Ascending aorta (tissue), 2 donors: Measurements from ENCODE around the gene ADGRA1. TPM values are rescaled to one million over a fixed set of nuclear protein-coding genes. Genes with fewer than 3 reads are reported as not detected.

ENCODE experiments used
- DNase-seq, 2 donors: peaks; one replicate each; pipeline ENCODE4 v3.0.0-alpha.2; 2019; ENCODE audit warnings: low spot score in 2 of 2
- H3K27ac ChIP-seq, 2 donors: fragments of 200-600 bp; sonication (generic); one replicate each; pipeline ENCODE4 v1.5.1; 2016 to 2017; ENCODE audit warnings: mild to moderate bottlenecking in 1 of 2
- H3K27me3 ChIP-seq: fragments of 200-600 bp; sonication (generic); one replicate; pipeline ENCODE4 v1.5.1; 2017
- H3K36me3 ChIP-seq, 2 donors: fragments of 200-600 bp; sonication (generic); one replicate each; pipeline ENCODE4 v1.5.1; 2016
- H3K4me1 ChIP-seq, 2 donors: fragments of 200-600 bp; sonication (generic); one replicate each; pipeline ENCODE4 v1.5.1; 2016 to 2017; ENCODE audit warnings: mild to moderate bottlenecking in 1 of 2
- H3K4me3 ChIP-seq, 2 donors: fragments of 200-600 bp; sonication (generic); one replicate each; pipeline ENCODE4 v1.5.1; 2016 to 2017; ENCODE audit warnings: mild to moderate bottlenecking in 1 of 2
- H3K9me3 ChIP-seq, 2 donors: fragments of 200-600 bp; sonication (generic); one replicate each; pipeline ENCODE4 v1.5.1; 2016
- CTCF ChIP-seq, 3 experiments: fragments of 200-600 bp in 2 of 3; fragments of 450-650 bp in 1 of 3; sonication (generic) in 2 of 3; IDR thresholded peaks; one replicate each; pipeline ENCODE4 v1.5.1; 2016 to 2019; ENCODE audit warnings: antibody characterized with exemption in 3 of 3, mild to moderate bottlenecking in 1 of 3, moderate library complexity in 1 of 3
- intact Hi-C: fragments of 100-400 bp; cut with DNase I; formaldehyde crosslinking; loops from one replicate; pipeline ENCODE4 v1.15.1; 2023
- total RNA-seq: library from RNA; depleted of rRNA; stranded (reverse); fragments of >200 nt; gene quantifications from one replicate; pipeline ENCODE4 v1.1.0, GENCODE V29; 2016

The ADGRA1 gene
- total RNA-seq, 1 donor from 2014 or later: not detected

DNA sequence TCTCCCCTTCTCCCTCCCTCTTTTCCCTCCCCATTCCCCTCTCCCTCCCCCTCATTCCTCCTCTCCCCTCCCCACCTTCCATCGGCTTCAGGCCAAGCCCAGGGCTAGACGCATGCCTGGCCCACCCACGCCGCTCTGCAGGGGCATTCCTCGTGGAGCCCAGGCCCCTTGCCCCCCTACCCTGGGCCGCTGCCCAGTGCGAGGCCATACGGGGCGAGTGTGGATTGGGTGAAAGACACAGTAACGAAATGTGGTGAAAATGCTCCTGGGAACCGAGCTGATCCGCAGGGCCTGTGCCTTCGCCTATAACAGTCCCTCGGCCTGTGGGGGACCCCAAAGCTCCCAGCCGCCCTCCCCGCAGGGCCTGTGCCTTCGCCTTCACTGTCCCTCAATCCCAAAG lies 28.3 kb downstream of the ADGRA1 start:
- no peaks in the 10 kb centered on the region for H3K36me3 ChIP-seq
- intact Hi-C loops: no loop called here
- H3K4me1 ChIP-seq: no peaks in the 10 kb centered on the region
- no peak for TF ChIP-seq CTCF (IDR thresholded peaks at IDR 0.05)
- no peaks in the 10 kb centered on the region for H3K9me3 ChIP-seq
- H3K4me3 ChIP-seq: no peak overlapping the region
- no peak overlapping the region for H3K27ac ChIP-seq
- DNase-seq: no peak
- H3K27me3 ChIP-seq: no peaks in the 10 kb centered on the region

DNA sequence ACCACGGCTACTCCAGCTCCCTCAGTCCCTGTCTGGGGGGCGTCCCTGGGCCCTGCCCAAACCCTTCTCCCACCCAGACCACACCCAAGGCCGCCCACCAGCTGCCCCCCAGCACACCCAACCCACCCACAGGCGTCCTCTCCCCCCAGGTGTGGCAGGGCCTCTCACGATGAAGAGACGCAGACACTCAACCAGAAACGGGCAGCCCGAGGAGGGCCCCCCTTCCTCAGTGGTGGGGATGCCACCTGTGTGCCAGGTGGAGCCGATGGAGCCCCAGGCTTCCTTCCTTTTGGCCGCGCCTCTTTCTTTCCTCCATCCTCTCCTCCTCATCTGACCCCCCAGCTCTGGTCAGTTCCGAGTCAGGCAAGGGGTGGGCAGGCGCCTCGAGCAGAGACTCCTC lies 28.7 kb downstream of the ADGRA1 start:
- no peak for DNase-seq
- Histone ChIP-seq H3K27ac (no peak overlapping the region), H3K9me3 (no peaks in the 10 kb centered on the region), H3K4me3 (no peak overlapping the region), H3K4me1 (no peaks in the 10 kb centered on the region), H3K27me3 (no peaks in the 10 kb centered on the region), H3K36me3 (no peaks in the 10 kb centered on the region)
- no peak for TF ChIP-seq CTCF (IDR thresholded peaks at IDR 0.05)
- intact Hi-C loops: no loop called here

DNA sequence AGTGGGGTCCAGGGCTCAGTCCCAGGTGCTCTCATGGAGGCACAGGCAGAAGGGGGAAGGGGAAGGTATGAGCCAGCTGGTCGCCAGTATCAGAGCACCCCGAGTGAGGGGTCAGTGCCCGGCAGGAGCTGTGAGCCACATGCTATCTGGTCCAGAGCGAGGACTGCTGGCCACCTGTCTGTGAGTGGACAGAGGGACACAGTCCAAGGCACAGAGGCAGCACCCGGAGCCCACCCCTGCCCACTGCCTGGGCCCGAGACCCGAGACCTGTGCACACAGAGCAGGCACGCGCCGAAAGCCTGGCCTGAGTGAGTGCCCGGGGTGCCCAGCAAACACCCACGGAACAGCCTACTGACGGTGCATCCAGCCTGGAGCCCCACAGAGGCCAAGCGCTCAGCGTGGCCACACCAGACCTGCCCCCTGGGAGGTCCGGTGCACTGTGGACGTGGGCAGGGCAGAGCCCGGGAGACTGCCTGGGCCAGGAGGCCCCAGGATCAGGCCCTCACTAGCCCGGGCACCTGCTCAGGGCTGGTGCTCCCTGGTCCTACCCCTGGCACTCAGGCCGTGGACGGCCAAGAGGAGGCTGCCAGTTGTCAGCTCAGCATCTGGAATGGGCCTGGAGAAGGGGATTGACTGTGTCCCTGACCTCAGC lies 29.4 kb downstream of the ADGRA1 start:
- no peaks in the 10 kb centered on the region for H3K27me3 ChIP-seq
- no peaks in the 10 kb centered on the region for H3K9me3 ChIP-seq
- TF ChIP-seq CTCF (IDR thresholded peaks at IDR 0.05): no peak
- no peaks in the 10 kb centered on the region for H3K4me1 ChIP-seq
- H3K36me3 ChIP-seq: no peaks in the 10 kb centered on the region
- H3K4me3 ChIP-seq: no peak overlapping the region
- H3K27ac ChIP-seq: no peak overlapping the region
- no peak for DNase-seq
- intact Hi-C loops: no loop called here

- Histone ChIP-seq H3K4me1 (no peaks in the 10 kb centered on the region), H3K27me3 (no peaks in the 10 kb centered on the region), H3K27ac (no peak overlapping the region), H3K36me3 (no peaks in the 10 kb centered on the region), H3K9me3 (no peaks in the 10 kb centered on the region), H3K4me3 (no peak overlapping the region)
- TF ChIP-seq CTCF (IDR thresholded peaks at IDR 0.05): no peak
- intact Hi-C loops: no loop called here
- no peak for DNase-seq
These were observed 30.0 kb downstream of the ADGRA1 start for GRCh38 chr10:133117688-133118071.

- intact Hi-C loops: no loop called here
- TF ChIP-seq CTCF (IDR thresholded peaks at IDR 0.05): no peak
- no peak overlapping the region for H3K4me3 ChIP-seq
- no peak overlapping the region for H3K27ac ChIP-seq
- no peaks in the 10 kb centered on the region for H3K4me1 ChIP-seq
- no peak for DNase-seq
- H3K36me3 ChIP-seq: no peaks in the 10 kb centered on the region
- no peaks in the 10 kb centered on the region for H3K9me3 ChIP-seq
- no peaks in the 10 kb centered on the region for H3K27me3 ChIP-seq
These were observed 33.8 kb downstream of the ADGRA1 start for GRCh38 chr10:133121479-133121878.
